Astrocyte of the spinal cord (primary cell): ENCODE measurements around the gene NBEAL1.

Source experiments
- DNase-seq: peaks from one replicate; pipeline ENCODE4 v3.0.0; 2011; ENCODE audit warnings: low read depth, low spot score
- H3K4me3 ChIP-seq: 2 replicates; pipeline ENCODE4 v1.5.1; 2011; ENCODE audit warnings: low read depth, mild to moderate bottlenecking, low read length, moderate library complexity
- CTCF ChIP-seq: IDR thresholded peaks from 2 replicates; pipeline ENCODE4 v1.5.1; 2012; ENCODE audit warnings: low read depth, mild to moderate bottlenecking, low read length, inconsistent platforms
- in situ Hi-C: cut with HindIII; loops from 2 replicates; pipeline ENCODE4 v1.10.0; 2017; ENCODE audit warnings: low sequenced_read_pairs

The NBEAL1 gene

GRCh38 chr2:203002054-203002821, 12.4 kb upstream of the NBEAL1 start:
- in situ Hi-C loops: no loop called here
- no peak for DNase-seq
- H3K4me3 ChIP-seq: no peak overlapping the region
- no peak for TF ChIP-seq CTCF

- in situ Hi-C loops: no loop called here
- no peak for DNase-seq
- TF ChIP-seq CTCF: no peak
These were observed 11.0 kb upstream of the NBEAL1 start for GRCh38 chr2:203003716-203004115.

GRCh38 chr2:203016716-203017115, 2.0 kb downstream of the NBEAL1 start:
- in situ Hi-C loops: no loop called here
- no peak for TF ChIP-seq CTCF
- DNase-seq: no peak
- peak overlapping the region; percentile 33 for H3K4me3 ChIP-seq

More at GRCh38 chr2:203003716-203004115, 11.0 kb upstream of the NBEAL1 start:
- no peak overlapping the region for H3K4me3 ChIP-seq

GRCh38 chr2:203018181-203018580, 3.5 kb downstream of the NBEAL1 start:
- in situ Hi-C loops: no loop called here
- peak; percentile 36 for DNase-seq
- peak overlapping the region; percentile 30 for H3K4me3 ChIP-seq
- TF ChIP-seq CTCF: no peak

GRCh38 chr2:203019142-203019541, 4.5 kb downstream of the NBEAL1 start:
- peak overlapping the region; percentile 30 for H3K4me3 ChIP-seq
- no peak for TF ChIP-seq CTCF
- in situ Hi-C loops: no loop called here
- DNase-seq: no peak

GRCh38 chr2:203021991-203022390, 7.3 kb downstream of the NBEAL1 start:
- no peak for DNase-seq
- TF ChIP-seq CTCF: no peak
- in situ Hi-C loops: no loop called here
- no peak overlapping the region for H3K4me3 ChIP-seq

- no peak overlapping the region for H3K4me3 ChIP-seq
- DNase-seq: no peak
- no peak for TF ChIP-seq CTCF
These were observed 8.1 kb downstream of the NBEAL1 start for GRCh38 chr2:203022751-203023150.

More at GRCh38 chr2:203022751-203023150, 8.1 kb downstream of the NBEAL1 start:
- in situ Hi-C loops: no loop called here
